ENCODE data around the gene CHRNE. TPM values are rescaled to one million over a fixed set of nuclear protein-coding genes. Genes with fewer than 3 reads are reported as not detected.
"Not testable (repeated sequence)": the region's sequence is repeated elsewhere in the genome, so short reads cannot be mapped to it uniquely, and the experiment has no call there.

Gene CHRNE
- total and polyA plus RNA-seq, 2 donors, result 0.24 to 1.9 TPM

GRCh38 chr17:4858068-4858881, 44.6 kb downstream of the CHRNE start:
- no peak overlapping the region for H3K4me3 ChIP-seq (ENCODE audit: low read length in 2 of 2)
- peaks cover 0 to 22% of the 10 kb centered on the region in 2 donors for H3K4me1 ChIP-seq (ENCODE audit: control insufficient read depth in 2 of 2, insufficient read depth in 2 of 2, low read length in 2 of 2)
- H3K9me3 ChIP-seq (ENCODE audit: control insufficient read depth in 2 of 2, insufficient read depth in 1 of 2, low read length in 1 of 2), result peaks cover 0 to 2% of the 10 kb centered on the region in 2 donors
- H3K27ac ChIP-seq (ENCODE audit: low read depth in 1 of 2, low read length in 1 of 2), result peak overlapping the region; percentile 58 to 66
- H3K36me3 ChIP-seq (ENCODE audit: control insufficient read depth in 2 of 2, insufficient read depth in 2 of 2, low read length in 1 of 2), result peaks cover 0 to 3% of the 10 kb centered on the region in 2 donors
- H3K27me3 ChIP-seq (ENCODE audit: control insufficient read depth in 2 of 2, insufficient read depth in 1 of 2, low read length in 1 of 2), result no peaks in the 10 kb centered on the region
- no peak for DNase-seq (ENCODE audit: low read depth in 6 of 9, low spot score in 9 of 9)
- 91% methylated on average over 7 of the region's 7 CpGs for WGBS

- H3K4me1 ChIP-seq (ENCODE audit: control insufficient read depth in 2 of 2, insufficient read depth in 2 of 2, low read length in 2 of 2), result peaks cover 0 to 24% of the 10 kb centered on the region in 2 donors
- DNase-seq (ENCODE audit: low read depth in 6 of 9, low spot score in 9 of 9); H3K27me3 ChIP-seq (ENCODE audit: control insufficient read depth in 2 of 2, insufficient read depth in 1 of 2, low read length in 1 of 2); H3K9me3 ChIP-seq (ENCODE audit: control insufficient read depth in 2 of 2, insufficient read depth in 1 of 2, low read length in 1 of 2); H3K36me3 ChIP-seq (ENCODE audit: control insufficient read depth in 2 of 2, insufficient read depth in 2 of 2, low read length in 1 of 2); H3K4me3 ChIP-seq (ENCODE audit: low read length in 2 of 2): not testable (repeated sequence)
- 95% methylated on average over 7 of the region's 7 CpGs for WGBS
- peak overlapping the region in 1 of 2 donors; percentile 30 for H3K27ac ChIP-seq (ENCODE audit: low read depth in 1 of 2, low read length in 1 of 2)
Measured at GRCh38 chr17:4857347-4857746, 45.6 kb downstream of the CHRNE start.

DNA sequence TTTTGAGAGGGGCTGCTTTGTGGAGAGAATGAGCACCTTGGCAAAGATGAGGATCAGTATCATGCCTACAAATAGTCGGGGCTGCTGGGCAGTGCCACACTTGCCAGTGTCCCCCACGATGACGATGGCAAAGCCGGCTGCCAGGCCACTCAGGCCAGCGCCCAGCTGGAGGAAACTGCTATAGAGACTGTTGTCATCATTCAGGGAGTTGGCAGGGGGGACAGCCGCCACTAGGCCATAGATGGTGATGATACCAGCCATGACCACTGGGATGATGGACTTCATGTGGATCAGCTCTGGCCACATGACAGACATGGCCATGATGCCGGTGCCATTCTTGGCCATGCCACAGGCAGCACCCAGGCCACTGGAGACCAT, 46.0 kb downstream of the CHRNE start:
- H3K4me3 ChIP-seq (ENCODE audit: low read length in 2 of 2), result no peak overlapping the region
- peaks cover 0 to 3% of the 10 kb centered on the region in 2 donors for H3K36me3 ChIP-seq (ENCODE audit: control insufficient read depth in 2 of 2, insufficient read depth in 2 of 2, low read length in 1 of 2)
- DNase-seq (ENCODE audit: low read depth in 6 of 9, low spot score in 9 of 9), result no peak
- 98% methylated on average over 7 of the region's 7 CpGs for WGBS
- H3K9me3 ChIP-seq (ENCODE audit: control insufficient read depth in 2 of 2, insufficient read depth in 1 of 2, low read length in 1 of 2), result peaks cover 0 to 11% of the 10 kb centered on the region in 2 donors
- H3K27ac ChIP-seq (ENCODE audit: low read depth in 1 of 2, low read length in 1 of 2), result no peak overlapping the region
- H3K27me3 ChIP-seq (ENCODE audit: control insufficient read depth in 2 of 2, insufficient read depth in 1 of 2, low read length in 1 of 2), result no peaks in the 10 kb centered on the region
- H3K4me1 ChIP-seq (ENCODE audit: control insufficient read depth in 2 of 2, insufficient read depth in 2 of 2, low read length in 2 of 2), result peaks cover 0 to 24% of the 10 kb centered on the region in 2 donors

DNA sequence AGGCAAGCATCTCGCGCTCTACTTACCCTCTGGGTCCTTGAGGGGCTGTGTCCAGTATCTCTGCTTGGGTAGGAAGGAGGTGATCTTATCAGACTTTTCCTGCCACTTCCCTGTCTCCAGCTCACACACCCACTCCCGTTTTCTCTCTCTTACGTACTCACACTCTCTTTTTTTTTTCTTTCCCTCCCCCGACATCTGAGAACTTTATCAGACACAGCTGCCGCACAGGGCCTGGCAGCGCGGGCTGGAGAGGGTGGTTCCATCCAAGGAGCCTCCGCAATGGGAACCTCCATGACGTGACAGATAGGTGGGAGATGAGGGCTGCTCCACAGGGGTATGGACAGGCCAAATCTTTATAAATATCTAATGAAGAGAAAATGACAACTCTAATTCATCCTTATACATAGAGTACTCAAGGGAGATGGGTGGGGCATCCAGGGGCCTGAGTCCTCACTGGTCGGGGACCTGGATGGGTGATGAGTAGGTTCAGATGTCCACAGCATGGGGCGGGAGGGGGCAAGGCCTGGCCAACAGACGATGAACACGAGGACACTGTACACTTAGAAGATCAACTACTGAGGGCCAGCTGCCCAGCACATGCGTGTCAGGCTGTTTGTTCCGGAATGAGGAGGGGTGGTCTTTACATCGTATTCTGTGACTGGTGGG, 46.5 kb downstream of the CHRNE start:
- H3K4me1 ChIP-seq (ENCODE audit: control insufficient read depth in 2 of 2, insufficient read depth in 2 of 2, low read length in 2 of 2), result peaks cover 0 to 24% of the 10 kb centered on the region in 2 donors
- DNase-seq (ENCODE audit: low read depth in 6 of 9, low spot score in 9 of 9), result no peak
- no peak overlapping the region for H3K27ac ChIP-seq (ENCODE audit: low read depth in 1 of 2, low read length in 1 of 2)
- no peaks in the 10 kb centered on the region for H3K27me3 ChIP-seq (ENCODE audit: control insufficient read depth in 2 of 2, insufficient read depth in 1 of 2, low read length in 1 of 2)
- WGBS, result 97% methylated on average over 17 of the region's 17 CpGs
- H3K36me3 ChIP-seq (ENCODE audit: control insufficient read depth in 2 of 2, insufficient read depth in 2 of 2, low read length in 1 of 2), result peaks cover 0 to 3% of the 10 kb centered on the region in 2 donors
- no peak overlapping the region for H3K4me3 ChIP-seq (ENCODE audit: low read length in 2 of 2)
- H3K9me3 ChIP-seq (ENCODE audit: control insufficient read depth in 2 of 2, insufficient read depth in 1 of 2, low read length in 1 of 2), result peaks cover 0 to 11% of the 10 kb centered on the region in 2 donors

DNA sequence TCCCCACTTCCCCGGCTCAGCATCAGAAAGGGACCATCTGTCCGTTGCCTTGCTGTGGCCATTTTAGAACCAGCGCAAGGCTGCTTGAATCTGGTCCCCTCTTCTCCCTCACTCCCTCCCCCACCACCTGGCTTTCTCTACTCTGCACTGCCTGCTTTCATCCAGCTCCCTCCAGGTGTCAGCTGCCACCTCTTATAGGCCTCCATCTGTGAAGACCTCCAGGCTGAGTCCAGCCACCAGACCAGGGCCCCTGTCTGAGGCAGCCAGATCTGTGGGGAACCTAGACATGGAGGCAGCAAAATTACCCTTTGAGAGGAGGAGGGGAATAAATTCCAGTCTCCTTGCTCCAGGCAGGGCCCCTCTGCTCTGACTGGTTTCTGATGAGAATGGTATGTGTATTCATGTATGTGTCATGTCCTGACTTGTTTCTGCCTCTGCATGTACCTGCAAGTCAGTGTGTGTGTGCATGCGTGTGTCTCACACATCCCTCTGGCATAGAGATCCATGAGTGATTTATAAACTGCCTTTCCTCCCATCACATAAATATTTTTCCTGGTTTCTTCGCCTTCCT, 48.7 kb downstream of the CHRNE start:
- H3K36me3 ChIP-seq (ENCODE audit: control insufficient read depth in 2 of 2, insufficient read depth in 2 of 2, low read length in 1 of 2), result no peaks in the 10 kb centered on the region
- H3K9me3 ChIP-seq (ENCODE audit: control insufficient read depth in 2 of 2, insufficient read depth in 1 of 2, low read length in 1 of 2), result peaks cover 0 to 11% of the 10 kb centered on the region in 2 donors
- no peaks in the 10 kb centered on the region for H3K27me3 ChIP-seq (ENCODE audit: control insufficient read depth in 2 of 2, insufficient read depth in 1 of 2, low read length in 1 of 2)
- no peak overlapping the region for H3K4me3 ChIP-seq (ENCODE audit: low read length in 2 of 2)
- 95% methylated on average over 5 of the region's 5 CpGs for WGBS
- peaks cover 0 to 22% of the 10 kb centered on the region in 2 donors for H3K4me1 ChIP-seq (ENCODE audit: control insufficient read depth in 2 of 2, insufficient read depth in 2 of 2, low read length in 2 of 2)
- peak overlapping the region; percentile 67 to 70 for H3K27ac ChIP-seq (ENCODE audit: low read depth in 1 of 2, low read length in 1 of 2)
- peak in 1 of 9 donors; percentile 25 for DNase-seq (ENCODE audit: low read depth in 6 of 9, low spot score in 9 of 9)

DNA sequence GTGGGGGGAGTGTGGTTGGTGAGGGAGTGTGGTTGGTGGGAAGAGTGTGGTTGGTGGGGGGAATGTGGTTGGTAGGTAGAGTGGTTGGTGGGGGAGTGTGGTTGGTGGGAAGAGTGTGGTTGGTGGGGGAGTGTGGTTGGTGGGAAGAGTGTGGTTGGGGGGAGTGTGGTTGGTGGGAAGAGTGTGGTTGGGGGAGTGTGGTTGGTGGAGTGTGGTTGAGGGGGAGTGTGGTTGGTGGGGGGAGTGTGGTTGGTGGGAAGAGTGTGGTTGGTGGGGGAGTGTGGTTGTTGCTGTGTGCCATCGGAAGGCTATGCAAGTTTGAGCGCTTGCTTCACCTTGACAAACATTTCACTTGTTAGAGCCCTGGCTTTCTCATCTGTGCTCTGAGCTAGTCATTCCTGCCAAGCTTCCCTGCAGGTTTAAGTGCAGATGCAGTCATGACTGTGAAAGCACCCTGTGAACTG, 49.7 kb downstream of the CHRNE start:
- Histone ChIP-seq H3K9me3 (ENCODE audit: control insufficient read depth in 2 of 2, insufficient read depth in 1 of 2, low read length in 1 of 2) (peaks cover 0 to 11% of the 10 kb centered on the region in 2 donors), H3K4me1 (ENCODE audit: control insufficient read depth in 2 of 2, insufficient read depth in 2 of 2, low read length in 2 of 2) (peaks cover 0 to 18% of the 10 kb centered on the region in 2 donors), H3K36me3 (ENCODE audit: control insufficient read depth in 2 of 2, insufficient read depth in 2 of 2, low read length in 1 of 2) (no peaks in the 10 kb centered on the region), H3K4me3 (ENCODE audit: low read length in 2 of 2) (no peak overlapping the region), H3K27me3 (ENCODE audit: control insufficient read depth in 2 of 2, insufficient read depth in 1 of 2, low read length in 1 of 2) (no peaks in the 10 kb centered on the region), H3K27ac (ENCODE audit: low read depth in 1 of 2, low read length in 1 of 2) (peak overlapping the region; percentile 39 to 67)
- no peak for DNase-seq (ENCODE audit: low read depth in 6 of 9, low spot score in 9 of 9)
- WGBS, result 41% methylated on average over 2 of the region's 2 CpGs

- H3K27ac ChIP-seq (ENCODE audit: low read depth in 1 of 2, low read length in 1 of 2), result peak overlapping the region in 1 of 2 donors; percentile 39
- H3K27me3 ChIP-seq (ENCODE audit: control insufficient read depth in 2 of 2, insufficient read depth in 1 of 2, low read length in 1 of 2), result no peaks in the 10 kb centered on the region
- no peaks in the 10 kb centered on the region for H3K36me3 ChIP-seq (ENCODE audit: control insufficient read depth in 2 of 2, insufficient read depth in 2 of 2, low read length in 1 of 2)
- peaks cover 0 to 18% of the 10 kb centered on the region in 2 donors for H3K4me1 ChIP-seq (ENCODE audit: control insufficient read depth in 2 of 2, insufficient read depth in 2 of 2, low read length in 2 of 2)
- H3K9me3 ChIP-seq (ENCODE audit: control insufficient read depth in 2 of 2, insufficient read depth in 1 of 2, low read length in 1 of 2), result peaks cover 0 to 11% of the 10 kb centered on the region in 2 donors
- DNase-seq (ENCODE audit: low read depth in 6 of 9, low spot score in 9 of 9), result no peak
- H3K4me3 ChIP-seq (ENCODE audit: low read length in 2 of 2), result no peak overlapping the region
Measured at GRCh38 chr17:4852567-4853207, 50.2 kb downstream of the CHRNE start.

DNA sequence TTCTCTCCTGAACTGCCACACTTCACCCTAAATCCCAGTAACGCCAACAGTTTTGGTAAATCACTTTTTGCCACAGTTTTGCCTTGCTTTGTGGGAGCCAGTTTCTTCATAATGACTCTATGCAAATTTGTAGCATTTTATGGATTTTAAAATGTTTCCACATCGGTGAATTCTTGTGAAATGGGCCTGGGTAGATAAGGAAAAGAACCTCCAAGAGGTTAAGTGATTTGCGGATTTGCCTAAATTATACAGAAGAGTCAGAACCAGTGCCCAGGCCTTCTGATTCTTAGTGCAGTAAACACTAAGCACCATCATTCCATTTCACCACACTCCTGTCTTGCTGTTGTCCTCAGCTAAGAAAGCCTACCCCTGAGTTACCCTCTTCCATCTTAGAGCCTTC, 51.8 kb downstream of the CHRNE start:
- Histone ChIP-seq H3K36me3 (ENCODE audit: control insufficient read depth in 2 of 2, insufficient read depth in 2 of 2, low read length in 1 of 2) (no peaks in the 10 kb centered on the region), H3K4me3 (ENCODE audit: low read length in 2 of 2) (no peak overlapping the region), H3K4me1 (ENCODE audit: control insufficient read depth in 2 of 2, insufficient read depth in 2 of 2, low read length in 2 of 2) (peaks cover 0 to 20% of the 10 kb centered on the region in 2 donors), H3K9me3 (ENCODE audit: control insufficient read depth in 2 of 2, insufficient read depth in 1 of 2, low read length in 1 of 2) (peaks cover 0 to 11% of the 10 kb centered on the region in 2 donors), H3K27ac (ENCODE audit: low read depth in 1 of 2, low read length in 1 of 2) (peak overlapping the region in 1 of 2 donors; percentile 76), H3K27me3 (ENCODE audit: control insufficient read depth in 2 of 2, insufficient read depth in 1 of 2, low read length in 1 of 2) (no peaks in the 10 kb centered on the region)
- 88% methylated on average over 3 of the region's 3 CpGs for WGBS
- DNase-seq (ENCODE audit: low read depth in 6 of 9, low spot score in 9 of 9), result no peak
